HG03159 (cell line): ENCODE data around the gene MAN1A1.
"Not testable (repeated sequence)": the region's sequence is repeated elsewhere in the genome, so short reads cannot be mapped to it uniquely, and the experiment has no call there.

Experiments
- ATAC-seq: cut with Tn5 transposase; IDR thresholded peaks from one replicate; pipeline ENCODE4 v1.9.1; 2021; ENCODE audit warnings: mild to moderate bottlenecking, moderate library complexity; ENCODE audit not compliant: unreplicated experiment

The MAN1A1 gene

GRCh38 chr6:119349361-119350201, at the start of gene MAN1A1:
Gene MAN1A1, minus strand, starts transcription at chr6:119349761. Its CDS starts 696 bp downstream, at chr6:119349065.
- peak; percentile 76 for ATAC-seq

GRCh38 chr6:119395192-119395591, 45.6 kb upstream of the MAN1A1 start:
- ATAC-seq = peak; percentile 66

DNA sequence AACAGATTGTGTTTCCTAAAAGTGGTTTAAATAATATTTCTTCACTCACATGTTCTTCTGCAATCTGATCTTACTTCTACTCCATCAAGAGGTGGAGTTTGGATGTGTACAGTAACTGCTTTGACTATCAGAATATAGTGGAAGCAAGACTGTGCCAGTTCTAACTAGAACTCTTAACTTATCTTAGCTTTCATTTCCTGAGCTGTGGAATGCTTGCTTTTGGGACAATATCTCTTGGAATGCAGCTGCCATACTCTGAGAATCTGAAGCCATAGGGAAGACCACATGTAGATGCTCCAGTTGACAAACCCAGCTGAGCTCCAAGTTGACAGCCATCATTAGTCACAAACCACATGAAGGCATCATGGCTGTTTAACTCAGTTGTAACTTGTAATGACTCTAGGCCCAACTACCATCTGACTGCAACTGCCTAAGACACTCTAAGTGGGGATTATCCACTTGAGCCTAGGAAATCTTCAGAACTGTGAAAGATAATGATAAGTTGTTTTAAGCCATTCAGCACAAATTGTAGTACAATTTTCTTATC, 40.8 kb upstream of the MAN1A1 start:
- ATAC-seq = no peak

DNA sequence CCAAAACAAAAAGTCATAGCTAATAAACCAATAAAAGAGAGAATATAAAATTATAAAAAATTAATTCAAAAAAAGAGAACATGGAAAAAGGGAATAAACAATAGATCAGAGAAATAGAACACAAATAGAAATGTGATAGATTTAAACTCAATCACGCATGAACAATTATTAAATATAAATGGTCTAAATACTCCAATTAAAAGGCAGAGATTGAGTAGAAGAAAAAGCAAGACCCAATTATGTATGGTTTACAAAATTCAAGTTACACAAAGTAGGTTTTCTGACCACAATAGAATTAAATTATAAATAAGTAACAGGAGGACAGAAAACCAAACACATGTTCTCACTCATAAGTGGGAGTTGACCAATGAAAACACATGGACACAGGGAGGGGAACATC, 36.4 kb upstream of the MAN1A1 start:
- no peak for ATAC-seq

- ATAC-seq = no peak
These were observed 34.9 kb upstream of the MAN1A1 start for GRCh38 chr6:119384444-119384843.

- no peak for ATAC-seq
These were observed 30.2 kb upstream of the MAN1A1 start for GRCh38 chr6:119379809-119380208.

GRCh38 chr6:119377043-119377442, 27.5 kb upstream of the MAN1A1 start:
- ATAC-seq = not testable (repeated sequence)

DNA sequence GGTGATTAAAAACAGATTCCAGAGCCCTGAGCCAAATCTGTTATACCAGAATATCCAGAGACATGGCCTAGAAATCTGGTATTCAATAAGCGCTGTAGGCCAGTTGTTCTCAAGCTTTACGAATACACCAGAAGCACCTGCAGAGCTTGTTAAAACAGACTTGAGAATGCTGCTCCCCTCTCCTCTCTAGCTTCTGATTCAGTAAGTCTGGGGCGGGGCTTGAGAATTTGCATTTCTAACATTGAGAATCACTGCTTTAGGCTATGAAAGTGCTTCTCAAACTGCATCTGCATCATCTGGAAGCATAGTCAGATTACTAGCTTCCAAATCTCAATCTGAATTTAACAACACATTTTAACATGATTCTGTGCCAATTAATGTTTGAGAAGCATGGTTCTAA, 20.5 kb upstream of the MAN1A1 start:
- ATAC-seq = no peak

DNA sequence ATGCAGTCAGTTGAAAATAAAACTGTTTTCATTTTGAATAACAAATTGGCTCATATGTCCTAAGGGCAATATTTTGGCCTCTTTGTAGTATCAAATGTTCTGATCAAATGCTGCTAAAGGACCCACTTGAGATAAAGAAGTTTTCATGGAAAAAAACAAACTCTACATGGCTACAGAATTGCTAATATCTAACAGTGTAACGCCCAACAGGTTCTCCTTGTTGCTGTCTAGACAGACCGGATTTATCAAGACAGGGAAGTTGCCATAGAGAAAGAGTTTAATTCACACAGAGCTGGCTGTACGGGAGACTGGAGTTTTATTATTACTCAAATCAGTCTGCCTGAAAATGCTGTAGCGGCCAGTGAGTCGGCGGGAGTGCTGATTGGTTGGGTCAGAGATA, 19.4 kb upstream of the MAN1A1 start:
- no peak for ATAC-seq

DNA sequence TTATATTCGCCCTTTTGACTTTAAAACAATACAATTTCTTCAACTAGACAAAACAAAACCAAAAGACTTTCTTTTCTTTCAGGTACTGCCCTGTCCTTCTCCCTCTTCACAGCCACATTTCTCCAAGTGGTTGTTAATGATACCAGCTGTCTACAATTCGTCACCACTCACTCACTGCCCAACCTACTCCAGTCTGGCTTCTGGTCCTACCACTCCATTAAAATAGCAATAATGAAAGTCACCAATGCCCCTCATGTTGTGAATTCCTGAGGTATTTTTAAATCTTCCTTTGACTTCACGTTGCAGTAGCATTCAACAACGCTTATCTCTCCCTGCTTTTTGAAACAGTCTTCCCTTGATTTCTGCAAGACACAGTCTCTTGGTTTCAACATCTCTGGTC, 11.6 kb upstream of the MAN1A1 start:
- no peak for ATAC-seq

GRCh38 chr6:119360262-119360915, 10.8 kb upstream of the MAN1A1 start:
- ATAC-seq = no peak

DNA sequence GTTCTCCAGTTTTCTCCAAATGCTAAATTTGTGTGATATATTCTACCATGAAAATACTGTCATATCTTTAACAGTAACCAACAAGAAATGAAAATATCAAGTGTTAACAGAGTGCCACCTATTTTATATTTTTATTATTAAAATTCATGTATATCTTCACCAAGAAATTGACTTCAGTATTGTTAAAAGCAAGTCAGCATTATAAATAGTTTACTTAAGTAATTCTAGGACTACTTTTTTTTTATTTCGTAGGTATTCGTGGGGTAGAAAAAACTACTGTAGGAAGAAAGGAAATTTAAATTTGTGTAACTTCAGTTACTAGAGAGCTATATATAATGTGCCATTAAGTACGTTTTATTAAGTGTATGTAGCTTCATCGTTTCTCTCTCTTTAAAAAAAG, 6.3 kb upstream of the MAN1A1 start:
- no peak for ATAC-seq

DNA sequence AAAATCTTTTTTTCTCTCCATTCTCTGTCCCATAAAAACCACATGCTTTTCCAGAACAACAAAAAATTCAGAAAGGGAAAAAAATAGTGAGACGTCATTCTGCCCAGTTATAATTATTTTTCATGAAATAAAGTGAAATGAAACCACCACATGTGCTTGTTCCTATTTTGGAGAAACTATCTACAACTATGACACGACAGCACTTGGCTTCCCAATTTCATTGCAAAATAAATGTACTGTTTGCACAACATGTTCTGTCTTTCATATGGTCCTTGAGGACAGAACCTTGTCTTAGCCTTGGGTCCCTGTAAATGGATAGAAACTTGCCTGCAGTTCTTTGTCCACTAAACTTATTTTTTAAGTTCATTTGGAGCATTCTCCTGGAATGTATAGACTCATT, 5.6 kb upstream of the MAN1A1 start:
- ATAC-seq = no peak

- no peak for ATAC-seq
These were observed 4.1 kb upstream of the MAN1A1 start for GRCh38 chr6:119353696-119354095.

DNA sequence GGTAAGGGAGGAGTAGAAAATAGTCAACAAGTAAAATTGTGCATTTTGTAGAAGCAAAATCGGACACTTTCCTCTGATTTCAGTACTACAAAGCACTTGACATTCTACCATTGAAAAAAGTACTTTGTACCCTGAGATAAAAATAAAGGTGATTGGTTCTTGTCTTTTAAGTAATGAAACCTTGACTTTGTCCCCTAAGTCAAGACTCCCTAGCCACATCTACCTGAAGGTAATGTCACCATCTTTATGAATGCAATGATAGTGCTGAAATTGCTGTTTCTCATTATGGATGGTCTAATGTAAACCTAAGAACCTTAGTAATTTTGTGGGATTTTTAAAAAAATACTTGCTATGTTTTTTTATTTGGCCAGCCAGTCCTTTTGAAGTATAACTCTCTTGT, 2.4 kb upstream of the MAN1A1 start:
- ATAC-seq = no peak

DNA sequence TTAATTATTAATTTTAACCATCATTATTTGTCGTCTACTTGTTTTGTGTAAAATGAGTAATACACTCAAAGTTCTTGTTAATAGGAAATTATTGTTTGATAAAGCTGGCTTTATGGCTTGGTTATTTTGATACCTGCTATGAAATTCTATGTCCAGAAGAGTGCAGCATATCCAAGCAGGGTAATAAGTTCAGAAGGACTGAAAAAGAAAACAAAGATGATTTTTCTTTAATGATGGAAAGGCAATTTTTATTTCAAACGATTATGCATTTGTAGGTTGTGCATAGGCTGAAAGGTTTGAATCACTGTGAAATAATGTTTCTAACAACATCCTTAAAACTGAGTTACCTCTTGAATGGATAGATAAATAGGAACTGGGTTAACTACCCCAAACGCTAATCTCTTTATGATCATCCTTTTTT, 1.4 kb upstream of the MAN1A1 start:
- ATAC-seq = no peak

- peak; percentile 13 for ATAC-seq
These were observed 816 bp upstream of the MAN1A1 start for GRCh38 chr6:119350202-119350951.

GRCh38 chr6:119348748-119349360, 707 bp downstream of the MAN1A1 start:
- peak; percentile 5 for ATAC-seq

GRCh38 chr6:119348096-119348747, 1.3 kb downstream of the MAN1A1 start:
- ATAC-seq = peak; percentile 24

- ATAC-seq = peak; percentile 27
These were observed 2.0 kb downstream of the MAN1A1 start for GRCh38 chr6:119347466-119348095.
